ENCODE results near the gene SDHB.

DNA sequence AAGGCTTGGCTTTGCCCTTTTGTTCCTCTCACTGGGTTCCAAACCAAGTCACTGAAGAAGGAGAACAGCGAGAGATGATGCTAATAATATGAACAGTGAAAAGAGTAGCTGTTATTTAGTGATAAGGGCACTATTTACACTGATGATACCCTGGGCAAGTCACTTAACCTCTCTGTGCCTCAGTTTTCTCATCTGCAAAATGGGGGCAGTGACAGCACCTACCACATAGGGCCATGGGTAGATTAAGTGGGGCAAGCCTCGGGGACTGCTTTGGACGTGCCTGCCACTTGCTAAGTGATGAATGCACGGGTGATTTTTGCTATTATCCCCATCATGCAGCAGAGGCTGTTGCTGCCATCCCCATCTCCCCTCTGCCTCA lies 51.3 kb downstream of the SDHB start:
- TF ChIP-seq CTCF (IDR thresholded peaks at IDR 0.05) = no peak
- TF ChIP-seq POLR2A (IDR thresholded peaks at IDR 0.05) = no peak

Data from body of pancreas (tissue), 4 donors.